SW480 (cell line): ENCODE data around the gene CSTPP1.
"Not testable (repeated sequence)": the region's sequence is repeated elsewhere in the genome, so short reads cannot be mapped to it uniquely, and the experiment has no call there.

Experiments
- DNase-seq: peaks from one replicate; pipeline ENCODE4 v3.0.0-alpha.2; 2016; ENCODE audit warnings: low spot score

CSTPP1 gene

DNA sequence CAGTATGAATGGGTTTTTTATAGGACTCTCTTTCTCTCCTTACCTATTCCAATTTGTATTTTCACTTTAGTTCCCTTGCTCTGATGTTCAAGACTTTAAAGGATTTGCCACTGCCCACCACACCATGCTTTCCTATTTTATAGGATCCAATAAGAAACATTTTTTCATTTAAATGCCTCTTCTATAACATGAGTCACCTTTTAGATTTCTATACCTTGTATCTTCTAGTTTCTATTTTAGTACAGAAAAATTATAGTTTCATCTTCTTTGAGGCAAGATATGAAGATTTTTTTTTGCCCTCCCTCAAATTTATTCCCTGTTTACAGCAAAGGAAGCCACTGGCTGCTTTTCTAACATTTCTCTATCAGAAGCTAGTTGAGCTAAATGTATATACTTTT, 163.4 kb downstream of the CSTPP1 start:
- no peak for DNase-seq

DNA sequence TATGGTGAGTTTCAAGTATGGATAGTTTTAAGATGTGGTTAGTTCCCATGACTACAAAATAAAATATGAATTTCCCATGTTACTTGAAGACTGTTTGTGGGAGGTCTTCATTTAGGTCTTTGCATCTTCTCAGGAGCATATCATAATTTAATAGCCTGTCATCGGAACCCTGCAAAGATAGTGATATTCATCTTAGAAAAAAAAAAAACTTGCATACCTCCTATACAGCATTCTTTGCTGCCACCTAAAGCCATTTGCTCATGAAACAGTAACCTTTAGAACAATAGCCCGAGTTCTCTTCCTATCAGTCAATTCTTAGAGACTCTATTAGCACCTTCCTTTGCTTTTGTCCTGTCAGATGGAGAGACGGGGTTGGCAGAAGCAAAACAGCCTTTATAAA, 164.8 kb downstream of the CSTPP1 start:
- no peak for DNase-seq

DNA sequence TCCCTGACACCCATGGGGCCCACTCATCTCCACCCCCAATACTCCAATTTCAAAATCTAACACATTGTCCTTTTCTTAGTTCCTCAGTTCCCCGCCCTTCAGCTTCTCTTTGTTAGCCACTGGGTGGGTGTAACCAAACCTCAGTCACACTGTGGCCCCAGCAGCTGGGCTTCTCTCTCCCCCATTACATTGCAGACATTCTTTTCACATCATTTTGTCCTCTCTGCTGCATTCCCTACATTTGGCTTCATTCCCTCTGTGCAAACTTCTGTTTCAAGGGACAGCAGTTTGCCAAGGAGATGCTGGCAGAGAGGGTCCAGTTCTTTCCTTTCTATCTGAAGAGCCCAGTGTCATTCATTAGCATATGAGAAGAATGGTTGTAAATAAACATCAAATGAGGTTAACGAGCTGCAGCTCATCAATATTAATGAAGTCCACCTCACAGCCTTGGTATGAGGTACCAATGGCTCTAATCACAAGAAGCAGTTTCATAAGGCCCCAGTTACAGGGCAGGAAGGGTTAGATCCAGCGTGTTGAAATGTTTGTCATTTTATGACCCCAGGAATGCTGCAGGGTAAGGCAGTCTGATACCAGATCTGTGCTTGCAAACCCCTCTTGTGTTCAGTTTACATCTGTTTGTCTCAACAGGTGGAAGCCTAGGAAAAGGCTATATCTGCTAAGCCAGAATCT, 167.8 kb downstream of the CSTPP1 start:
- DNase-seq: no peak

DNA sequence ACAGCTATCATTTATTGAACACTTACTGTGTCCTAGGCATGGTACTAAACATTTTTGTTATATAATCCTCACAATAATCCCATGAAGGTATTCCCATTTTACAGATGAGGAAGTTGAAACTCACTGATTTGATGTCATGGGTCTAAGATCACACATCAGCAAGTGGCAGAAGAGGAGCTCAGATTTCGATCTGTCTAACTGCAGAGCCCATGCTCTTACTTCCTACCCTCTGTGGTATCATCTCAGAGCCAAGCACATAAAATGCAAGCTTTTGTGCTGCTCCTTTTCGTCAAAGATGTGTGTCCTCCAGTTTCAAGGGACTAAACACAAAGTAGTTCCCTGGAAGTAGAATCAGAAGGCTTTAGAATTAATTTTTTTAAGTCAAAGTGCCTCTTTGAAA, 169.0 kb downstream of the CSTPP1 start:
- no peak for DNase-seq

DNA sequence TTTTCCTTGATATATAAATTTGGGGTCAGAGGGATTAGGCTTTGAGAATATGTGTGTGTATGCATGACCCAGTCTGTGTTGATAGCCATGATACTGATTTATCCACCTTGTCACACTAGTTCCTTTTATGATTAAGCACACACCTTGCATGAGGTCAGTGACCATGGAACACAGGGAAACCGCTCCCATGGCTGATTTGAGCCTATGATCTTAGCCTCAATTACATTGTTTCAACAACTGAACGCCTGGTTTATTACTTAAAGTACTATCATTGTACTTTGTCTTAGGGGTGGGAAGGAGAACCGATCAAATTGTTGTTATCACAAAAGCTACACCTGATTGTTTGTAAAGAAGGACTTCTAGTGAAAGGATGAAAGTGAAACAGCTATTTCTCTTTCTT, 169.4 kb downstream of the CSTPP1 start:
- no peak for DNase-seq

DNA sequence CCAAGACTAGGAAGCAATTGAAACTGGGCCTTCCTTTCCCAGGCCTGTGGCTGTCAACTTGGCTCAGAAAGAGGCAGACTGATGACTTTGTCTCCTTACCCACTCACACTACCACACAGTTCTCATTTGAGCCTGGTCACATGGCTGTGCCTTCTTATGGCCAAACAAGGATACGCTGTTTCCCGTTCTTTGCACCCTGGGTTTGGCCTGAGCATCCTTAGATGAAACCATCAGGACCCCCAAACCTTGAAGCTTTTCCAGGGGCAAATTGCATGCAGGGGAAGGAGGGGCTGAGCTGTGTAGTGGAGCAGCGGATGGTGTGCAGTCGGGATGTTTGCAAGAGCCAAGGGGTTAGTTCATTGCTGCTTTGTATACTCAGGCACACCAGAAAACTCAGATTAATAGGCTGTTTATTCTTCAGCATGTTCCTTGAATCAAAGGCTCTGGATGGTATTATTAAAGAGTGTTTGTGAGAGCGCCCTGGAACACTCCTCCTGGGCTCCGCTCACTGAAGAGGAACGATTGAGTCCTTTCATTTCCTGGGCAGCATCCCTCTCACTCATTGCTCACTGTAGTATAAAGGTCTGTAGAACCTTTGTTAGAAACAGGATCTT, 170.3 kb downstream of the CSTPP1 start:
- DNase-seq: no peak

DNA sequence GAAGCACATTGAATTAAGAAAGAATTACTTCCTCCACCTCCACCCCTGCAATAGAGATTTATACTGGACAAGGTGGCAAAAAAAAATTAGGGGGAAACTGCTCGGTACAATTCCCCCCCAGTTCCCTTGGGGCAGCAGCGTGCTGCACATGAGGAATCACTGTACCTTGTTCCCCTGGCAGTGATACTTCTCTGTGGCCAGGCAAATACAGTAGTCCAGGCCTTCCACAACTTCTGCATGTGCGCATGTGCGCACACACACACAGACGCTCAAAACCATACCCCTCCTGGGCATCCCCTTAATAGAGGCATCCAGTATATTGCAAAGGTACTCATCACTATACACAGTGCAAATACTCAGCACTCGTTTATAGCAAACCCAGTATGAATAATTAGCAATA, 171.2 kb downstream of the CSTPP1 start:
- DNase-seq: no peak

DNA sequence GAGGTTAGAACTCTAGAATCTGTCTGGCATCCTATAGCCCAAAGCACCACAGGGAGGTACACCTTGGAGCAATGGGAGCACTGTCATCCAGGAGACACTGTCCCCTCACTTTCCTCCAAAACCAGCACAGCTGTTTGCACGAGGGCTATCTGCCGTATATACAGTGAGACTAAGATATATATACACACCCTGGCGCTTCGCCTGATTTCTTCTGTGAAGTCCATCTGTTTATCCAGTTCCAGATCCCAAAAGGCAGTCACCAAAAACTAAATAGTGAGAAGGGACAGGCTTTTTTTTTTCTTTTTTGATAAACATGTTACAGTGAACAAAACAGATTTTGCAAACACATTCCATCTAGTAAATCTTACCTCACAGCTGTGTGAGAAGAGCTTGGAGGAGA, 171.7 kb downstream of the CSTPP1 start:
- no peak for DNase-seq

DNA sequence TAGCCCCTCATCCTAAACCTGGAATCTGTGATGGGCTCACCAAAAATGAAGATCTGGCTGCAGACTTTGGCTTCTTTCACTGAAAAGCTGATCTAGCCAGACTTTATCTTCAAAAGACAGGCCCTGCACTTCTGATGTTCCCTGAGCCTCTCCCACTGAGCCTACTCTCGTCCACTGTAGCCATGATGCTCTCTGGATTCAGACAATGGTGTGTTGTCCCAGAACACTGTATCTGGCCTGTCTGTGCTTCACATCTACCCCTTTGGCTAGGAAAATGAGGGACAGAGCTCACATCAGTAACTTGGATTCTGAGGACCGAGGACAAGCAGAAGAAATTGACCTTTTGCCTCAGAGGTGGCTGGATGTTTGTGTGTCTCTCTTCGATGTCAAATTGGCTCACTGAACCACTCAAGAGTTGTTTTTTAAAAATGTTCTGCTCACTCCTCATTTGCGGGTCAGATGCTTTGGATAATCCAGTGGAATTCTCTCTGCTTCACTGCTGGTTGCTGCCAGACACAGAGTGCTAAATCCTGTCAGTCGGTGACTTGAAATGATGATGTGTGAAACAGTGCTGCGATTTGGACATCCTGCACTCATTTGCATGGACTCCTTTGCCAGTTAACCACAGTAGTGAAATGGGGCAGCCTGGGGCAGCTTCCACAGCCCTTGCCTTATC, 172.6 kb downstream of the CSTPP1 start:
- no peak for DNase-seq

DNA sequence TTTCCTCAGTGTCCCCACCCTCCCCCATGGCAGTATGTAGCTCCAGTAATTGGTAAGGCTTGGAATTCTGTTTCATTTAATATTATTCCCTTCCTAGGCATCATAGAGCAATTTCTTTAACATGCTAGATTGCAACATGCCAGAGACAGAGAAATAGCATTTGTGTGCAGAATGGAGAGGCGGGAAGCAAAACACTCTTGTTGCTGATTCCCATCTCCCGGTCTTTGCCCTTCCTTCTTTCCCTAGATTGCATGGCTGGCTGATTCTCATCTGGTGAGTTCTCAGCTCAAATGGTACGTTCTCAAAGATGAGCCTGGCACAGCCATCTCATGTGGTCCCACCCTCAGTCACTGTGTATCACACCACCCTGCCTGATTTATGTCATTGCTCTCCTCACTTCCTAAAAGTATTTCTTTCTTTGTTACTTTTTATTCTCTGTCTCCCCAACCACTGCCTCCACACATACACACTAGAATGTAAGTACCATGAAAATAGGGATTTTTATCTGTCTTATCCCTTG, 173.2 kb downstream of the CSTPP1 start:
- no peak for DNase-seq

DNA sequence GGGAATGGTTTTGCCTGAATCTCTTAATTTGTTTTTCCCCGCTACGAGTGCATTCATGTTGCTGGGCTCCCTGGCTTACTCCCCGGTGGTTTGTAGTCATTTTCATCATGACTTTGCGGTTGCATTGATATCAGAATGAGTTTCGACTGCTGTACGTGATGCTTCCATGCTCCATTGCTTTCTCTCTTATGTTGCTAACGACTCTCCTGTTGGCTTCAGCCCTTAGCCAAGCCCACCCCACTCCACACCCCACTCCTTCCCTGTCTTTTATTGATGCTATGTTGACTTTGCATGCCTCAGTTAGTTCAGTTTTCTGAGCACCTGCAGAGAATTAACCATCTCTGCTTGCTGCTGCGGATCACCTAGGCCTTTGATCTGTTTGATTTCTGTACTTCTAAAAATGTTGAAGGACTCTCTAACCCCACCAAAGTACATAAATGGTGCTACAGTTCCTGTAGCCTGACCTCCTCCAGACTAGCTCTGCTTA, 174.8 kb downstream of the CSTPP1 start:
- peak; percentile 35 for DNase-seq

DNA sequence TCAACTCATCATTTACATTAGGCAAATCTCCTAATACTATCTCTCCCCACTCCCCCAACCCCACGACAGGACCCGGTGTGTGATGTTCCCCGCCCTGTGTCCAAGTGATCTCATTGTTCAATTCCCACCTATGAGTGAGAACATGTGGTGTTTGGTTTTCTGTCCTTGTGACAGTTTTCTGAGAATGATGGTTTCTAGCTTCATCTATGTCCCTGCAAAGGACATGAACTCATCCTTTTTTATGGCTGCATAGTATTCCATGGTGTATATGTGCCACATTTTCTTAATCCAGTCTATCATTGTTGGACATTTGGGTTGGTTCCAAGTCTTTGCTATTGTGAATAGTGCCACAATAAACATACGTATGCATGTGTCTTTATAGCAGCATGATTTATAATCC, 176.4 kb downstream of the CSTPP1 start:
- not testable (repeated sequence) for DNase-seq

DNA sequence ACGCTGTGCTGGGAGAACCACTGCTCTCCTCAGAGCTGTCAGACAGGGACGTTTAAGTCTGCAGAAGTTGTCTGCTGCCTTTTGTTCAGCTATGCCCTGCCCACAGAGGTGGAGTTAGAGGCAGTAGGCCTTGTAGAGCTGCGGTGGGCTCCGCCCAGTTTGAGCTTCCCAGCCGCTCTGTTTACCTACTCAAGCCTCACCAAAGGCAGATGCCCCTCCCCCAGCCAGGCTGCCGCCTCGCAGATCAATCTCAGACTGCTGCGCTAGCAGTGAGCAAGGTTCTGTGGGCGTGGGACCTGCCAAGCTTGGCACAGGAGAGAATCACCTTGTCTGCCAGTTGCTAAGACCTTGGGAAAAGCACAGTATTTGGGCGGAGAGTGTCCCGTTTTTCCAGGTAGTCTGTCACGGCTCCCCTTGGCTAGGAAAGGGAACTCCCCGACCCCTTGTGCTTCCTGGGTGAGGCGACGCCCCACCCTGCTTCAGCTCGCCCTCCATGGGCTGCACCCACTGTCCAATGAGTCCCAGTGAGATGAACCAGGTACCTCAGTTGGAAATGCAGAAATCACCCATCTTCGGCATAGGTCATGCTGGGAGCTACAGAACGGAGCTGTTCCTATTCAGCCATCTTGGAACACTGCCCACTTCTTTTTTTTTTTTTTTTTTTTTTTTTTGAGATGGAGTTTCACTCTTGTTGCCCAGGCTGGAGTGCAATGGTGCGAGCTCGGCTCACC, 182.6 kb downstream of the CSTPP1 start:
- peak; percentile 35 for DNase-seq

DNA sequence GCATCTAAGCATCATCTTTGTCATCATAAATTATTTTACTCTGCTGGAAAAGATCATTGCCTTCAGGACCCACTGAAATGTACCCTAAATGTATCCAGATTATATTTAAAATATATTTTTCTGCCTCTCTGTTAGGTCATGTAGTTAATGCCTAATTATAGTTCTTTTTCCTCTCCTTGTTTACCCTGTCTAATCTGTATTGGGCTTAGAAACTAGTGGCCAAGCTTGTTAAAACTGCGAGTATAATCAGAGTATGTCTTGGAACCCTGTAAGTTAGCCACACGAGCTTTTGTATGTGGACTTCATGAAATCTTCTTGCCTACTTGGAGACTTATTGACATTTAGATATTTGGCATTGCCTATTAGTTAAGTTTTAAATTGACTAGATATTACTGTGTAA, 184.5 kb downstream of the CSTPP1 start:
- DNase-seq: no peak

DNA sequence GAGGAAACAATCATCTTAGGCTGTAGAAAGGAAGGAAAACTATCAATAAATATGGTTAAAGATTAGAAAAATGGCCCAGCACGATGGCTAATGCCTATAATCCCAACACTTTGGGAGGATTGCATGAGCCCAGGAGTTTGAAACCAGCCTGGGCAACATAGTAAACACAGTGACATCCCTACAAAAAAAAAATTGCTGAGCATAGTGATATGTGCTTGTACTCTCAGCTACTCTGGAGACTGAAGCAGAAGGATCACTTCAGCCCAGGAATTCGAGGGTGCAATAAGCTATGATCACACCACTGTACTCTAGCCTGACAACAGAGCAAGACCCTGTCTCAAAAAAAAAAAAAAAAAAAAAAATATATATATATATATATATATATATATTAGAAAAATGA, 185.2 kb downstream of the CSTPP1 start:
- no peak for DNase-seq

DNA sequence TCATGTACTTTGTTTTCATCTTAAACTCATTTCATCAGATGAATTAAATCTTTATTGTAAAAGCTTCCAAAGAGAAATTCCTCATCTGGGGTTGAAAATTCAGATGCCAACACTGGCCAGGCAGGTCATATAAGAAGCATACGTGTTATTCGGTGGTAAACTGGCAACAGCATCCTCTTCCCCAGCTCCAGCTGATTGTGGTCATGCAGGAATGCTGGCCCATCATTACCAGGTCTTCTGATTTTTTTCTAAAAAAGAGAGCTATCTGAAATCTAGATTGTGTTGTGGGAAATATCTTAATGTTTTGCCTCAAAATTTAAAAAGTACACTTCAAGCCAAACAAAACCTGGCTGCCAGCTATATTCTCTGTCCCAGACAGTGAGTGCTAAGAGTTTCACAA, 186.5 kb downstream of the CSTPP1 start:
- DNase-seq: no peak

DNA sequence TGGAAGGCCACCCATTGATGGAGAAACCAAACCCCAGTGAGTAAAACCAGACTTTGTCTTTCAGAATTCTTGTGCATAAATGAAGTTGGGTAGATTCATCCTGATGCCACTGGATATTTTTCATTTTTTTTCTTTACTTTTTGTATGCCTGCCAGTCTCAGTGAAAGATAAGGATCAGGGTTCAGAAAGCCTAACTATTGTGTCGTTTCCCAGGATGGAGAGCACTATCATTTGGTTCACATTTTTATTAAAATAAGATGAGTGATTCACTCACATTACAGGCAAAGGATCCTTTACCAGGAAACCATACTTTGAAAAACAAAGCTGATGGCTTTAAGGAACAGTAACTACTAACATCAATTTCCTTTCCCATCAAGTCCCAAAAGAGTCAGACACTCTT, 188.1 kb downstream of the CSTPP1 start:
- no peak for DNase-seq

DNA sequence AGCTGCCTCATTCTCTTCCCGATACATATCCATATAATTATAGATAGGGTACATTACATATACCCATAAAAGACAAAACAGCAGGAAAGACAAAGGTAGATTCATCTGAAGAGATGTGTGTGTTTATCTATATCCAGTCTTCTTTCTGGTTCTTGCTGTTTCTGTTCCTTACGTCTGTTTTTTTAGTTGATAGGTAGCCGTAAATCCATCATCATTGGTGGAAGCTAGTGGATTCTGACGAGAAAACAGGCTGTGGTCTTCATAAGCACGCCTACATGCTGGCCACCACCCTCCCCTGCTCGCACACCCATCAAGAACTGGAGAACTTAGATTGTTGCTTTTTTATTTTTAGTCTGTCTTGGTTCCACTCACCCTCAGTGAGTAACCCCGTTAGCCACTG, 188.5 kb downstream of the CSTPP1 start:
- no peak for DNase-seq

DNA sequence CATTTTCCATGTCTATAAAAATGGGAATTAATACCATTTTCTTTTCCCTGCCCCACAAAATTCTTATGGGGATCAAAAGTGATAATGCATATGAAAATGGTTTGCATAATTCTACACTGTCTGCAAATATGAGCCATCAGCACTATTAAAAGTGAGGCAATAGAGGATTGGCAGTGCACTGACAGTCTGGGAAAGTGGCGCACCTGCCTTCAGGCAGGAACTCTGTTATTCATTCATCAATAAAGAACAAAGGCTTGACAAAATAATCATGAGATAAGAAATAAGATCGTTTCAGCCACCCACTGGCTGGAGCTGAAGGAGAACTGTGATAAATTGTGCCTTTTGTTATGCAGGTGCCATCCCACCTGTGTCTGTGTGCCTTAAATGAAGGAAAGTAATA, 190.7 kb downstream of the CSTPP1 start:
- no peak for DNase-seq

DNA sequence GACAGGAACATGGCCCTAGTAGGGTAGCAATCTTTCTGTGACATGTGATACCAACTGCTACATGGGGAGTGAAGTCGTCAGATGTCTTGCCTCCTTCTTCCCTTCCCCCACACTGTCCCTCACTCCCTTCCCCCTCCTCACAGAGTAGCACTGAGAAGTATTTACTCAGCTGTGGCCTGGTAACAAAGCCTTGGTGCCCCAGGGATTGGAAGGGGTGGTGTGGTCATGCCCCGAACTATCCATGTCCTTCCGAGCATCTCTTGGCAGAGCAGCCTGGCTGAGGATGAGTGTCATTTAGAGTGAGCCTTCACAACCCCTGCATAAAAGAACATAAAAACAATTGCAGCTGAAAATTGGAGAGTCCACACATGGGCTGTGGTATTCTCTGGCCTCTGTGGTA, 194.0 kb downstream of the CSTPP1 start:
- no peak for DNase-seq

DNA sequence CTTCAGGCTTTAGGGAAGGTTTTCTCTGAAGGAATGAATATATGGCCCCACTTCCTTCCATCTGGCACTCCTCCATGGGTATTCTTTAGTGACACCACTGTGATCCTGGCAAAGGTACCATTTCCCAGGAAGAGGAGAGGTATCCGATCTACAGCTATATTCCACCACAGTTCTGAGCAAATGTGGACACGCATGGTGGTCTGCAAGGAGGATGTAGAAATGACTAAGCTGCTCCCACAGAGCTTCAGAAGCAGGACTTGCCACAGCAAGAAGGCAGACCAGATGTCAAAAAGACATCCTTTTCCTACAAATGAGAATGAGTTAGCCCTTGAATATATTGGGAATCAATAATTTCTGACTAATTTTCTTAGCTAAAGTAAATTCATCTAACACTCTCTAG, 194.6 kb downstream of the CSTPP1 start:
- no peak for DNase-seq

DNA sequence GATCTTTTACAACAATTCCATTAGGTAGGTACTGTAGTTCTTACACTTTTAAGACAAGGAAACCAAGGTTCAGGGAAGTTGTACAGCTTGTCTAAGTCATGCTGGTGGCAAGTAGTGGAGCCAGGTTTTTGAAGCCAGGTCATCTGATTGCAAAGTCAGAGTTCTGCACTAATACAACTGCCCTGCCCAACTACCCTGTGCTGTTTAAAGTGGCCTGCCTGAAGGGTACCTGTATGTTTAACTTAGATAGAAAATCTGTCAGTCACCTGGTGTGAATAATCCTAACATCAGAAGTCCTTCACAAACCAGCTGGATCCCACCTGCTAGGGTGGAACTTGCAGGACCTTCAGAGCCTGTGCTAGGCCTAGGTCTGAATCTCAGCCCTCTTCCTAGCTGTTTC, 195.9 kb downstream of the CSTPP1 start:
- DNase-seq: no peak

DNA sequence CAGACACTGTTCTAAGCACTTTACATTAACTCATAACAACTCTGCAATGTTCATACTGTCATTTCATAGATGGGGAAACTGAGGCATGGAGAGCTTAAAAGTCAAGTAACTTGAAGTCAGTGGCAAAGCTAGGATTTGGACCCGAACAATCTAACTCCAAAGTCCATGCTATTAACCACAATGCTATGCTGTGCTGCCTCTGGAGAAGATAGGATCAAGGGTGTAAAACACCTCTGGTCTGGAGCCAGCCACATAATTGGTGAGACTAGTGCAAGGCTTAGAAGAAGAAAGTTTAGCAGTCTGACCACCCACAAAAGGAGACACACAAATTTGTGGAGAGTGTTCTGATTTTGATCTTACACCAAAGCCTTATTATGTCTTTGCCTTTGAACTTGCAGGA, 196.4 kb downstream of the CSTPP1 start:
- no peak for DNase-seq
